Loucy (cell line): ENCODE data around the gene LKAAEAR1.

Experiments used
- H2AFZ ChIP-seq: fragments of 200-600 bp; sonication (generic); 2 replicates; pipeline ENCODE4 v1.6.0; 2016; ENCODE audit warnings: antibody characterized with exemption, mild to moderate bottlenecking, low read length, moderate library complexity
- H3F3A ChIP-seq: fragments of 200-600 bp; 2 replicates; pipeline ENCODE4 v1.6.0; 2016; ENCODE audit warnings: antibody characterized with exemption, low read depth, mild to moderate bottlenecking
- H3K27me3 ChIP-seq: fragments of 200-600 bp; sonication (generic); 2 replicates; pipeline ENCODE4 v1.6.1; 2014; ENCODE audit warnings: low read length, mild to moderate bottlenecking; ENCODE audit not compliant: insufficient read depth, poor library complexity, severe bottlenecking
- H3K36me3 ChIP-seq: fragments of 200-600 bp; sonication (generic); 2 replicates; pipeline ENCODE4 v1.6.1; 2016; ENCODE audit warnings: low read length; ENCODE audit not compliant: insufficient read depth
- H3K4me1 ChIP-seq: fragments of 200-600 bp; sonication (generic); 2 replicates; pipeline ENCODE4 v1.5.1; 2014; ENCODE audit warnings: low read length, mild to moderate bottlenecking; ENCODE audit not compliant: insufficient read depth, poor library complexity, severe bottlenecking
- H3K4me2 ChIP-seq: fragments of 200-600 bp; sonication (generic); 2 replicates; pipeline ENCODE4 v1.6.0; 2014; ENCODE audit warnings: antibody characterized with exemption, low read length, low read depth, mild to moderate bottlenecking; ENCODE audit not compliant: poor library complexity, severe bottlenecking
- H3K4me3 ChIP-seq: fragments of 200-600 bp; sonication (generic); 2 replicates; pipeline ENCODE4 v1.5.1; 2014; ENCODE audit warnings: low read length, mild to moderate bottlenecking, mixed read lengths; ENCODE audit not compliant: poor library complexity, severe bottlenecking
- H3K79me2 ChIP-seq: fragments of 200-600 bp; sonication (generic); 2 replicates; pipeline ENCODE4 v1.6.1; 2014; ENCODE audit warnings: low read length; ENCODE audit not compliant: insufficient read depth
- H3K9ac ChIP-seq: fragments of 200-600 bp; sonication (generic); 2 replicates; pipeline ENCODE4 v1.6.0; 2014; ENCODE audit warnings: mild to moderate bottlenecking, low read depth, low read length, moderate library complexity; ENCODE audit not compliant: poor library complexity, severe bottlenecking
- H3K9me2 ChIP-seq: fragments of 200-600 bp; sonication (generic); replicated peaks from 2 replicates; pipeline ENCODE4 v1.6.1; 2016; ENCODE audit warnings: low read depth, low read length, mixed read lengths
- H3K9me3 ChIP-seq: fragments of 200-600 bp; sonication (generic); 2 replicates; pipeline ENCODE4 v1.6.1; 2014; ENCODE audit warnings: mild to moderate bottlenecking, antibody characterized with exemption, low read length, low read depth; ENCODE audit not compliant: insufficient read depth
- H4K20me1 ChIP-seq: fragments of 200-600 bp; sonication (generic); 2 replicates; pipeline ENCODE4 v1.6.0; 2014; ENCODE audit warnings: antibody characterized with exemption, low read length, mild to moderate bottlenecking; ENCODE audit not compliant: insufficient read depth, poor library complexity, severe bottlenecking
- CTCF ChIP-seq: fragments of 200-600 bp; sonication (generic); conservative IDR thresholded peaks from 2 replicates; pipeline ENCODE4 v1.5.1; 2014; ENCODE audit warnings: mild to moderate bottlenecking, antibody characterized with exemption, low read length
- EZH2phosphoT487 ChIP-seq: fragments of 200-600 bp; IDR thresholded peaks from 2 replicates; pipeline ENCODE4 v1.6.1; 2018; ENCODE audit warnings: antibody characterized with exemption, mild to moderate bottlenecking, moderate library complexity, borderline replicate concordance

LKAAEAR1 gene

GRCh38 chr20:64049060-64049877, 34.9 kb downstream of the LKAAEAR1 start, which contains the start of gene SOX18:
SOX18 (minus strand) TSS chr20:64049639; CDS start chr20:64049516, 123 bp downstream.
- H3K79me2 ChIP-seq: no peaks in the 10 kb centered on the region
- no peaks in the 10 kb centered on the region for H3K9me3 ChIP-seq
- no peaks in the 10 kb centered on the region for H3K36me3 ChIP-seq
- TF ChIP-seq CTCF (no peak), EZH2phosphoT487 (no peak)
- no peaks in the 10 kb centered on the region for H4K20me1 ChIP-seq
- H3K27me3 ChIP-seq: no peaks in the 10 kb centered on the region
- no peak within 1 kb of the TSS for H3K9ac ChIP-seq
- no peak within 1 kb of the TSS for H3K4me3 ChIP-seq
- peaks cover 8% of the 10 kb centered on the region for H3K4me1 ChIP-seq
- no peaks in the 10 kb centered on the region for H3K9me2 ChIP-seq
- no peak within 1 kb of the TSS for H2AFZ ChIP-seq
- H3K4me2 ChIP-seq: no peak within 1 kb of the TSS
- H3F3A ChIP-seq: no peaks in the 10 kb centered on the region

- TF ChIP-seq EZH2phosphoT487: no peak
- TF ChIP-seq CTCF: no peak
- no peak overlapping the region for H3K9ac ChIP-seq
- no peak overlapping the region for H3K4me2 ChIP-seq
- H3K36me3 ChIP-seq: no peaks in the 10 kb centered on the region
- no peaks in the 10 kb centered on the region for H3K27me3 ChIP-seq
- no peaks in the 10 kb centered on the region for H3K9me3 ChIP-seq
- no peaks in the 10 kb centered on the region for H3K9me2 ChIP-seq
- H4K20me1 ChIP-seq: no peaks in the 10 kb centered on the region
- H3K79me2 ChIP-seq: no peaks in the 10 kb centered on the region
- no peak overlapping the region for H2AFZ ChIP-seq
- no peak overlapping the region for H3K4me3 ChIP-seq
- H3F3A ChIP-seq: no peaks in the 10 kb centered on the region
- peaks cover 1% of the 10 kb centered on the region for H3K4me1 ChIP-seq
Measured at GRCh38 chr20:64048402-64049044, 35.7 kb downstream of the LKAAEAR1 start.

DNA sequence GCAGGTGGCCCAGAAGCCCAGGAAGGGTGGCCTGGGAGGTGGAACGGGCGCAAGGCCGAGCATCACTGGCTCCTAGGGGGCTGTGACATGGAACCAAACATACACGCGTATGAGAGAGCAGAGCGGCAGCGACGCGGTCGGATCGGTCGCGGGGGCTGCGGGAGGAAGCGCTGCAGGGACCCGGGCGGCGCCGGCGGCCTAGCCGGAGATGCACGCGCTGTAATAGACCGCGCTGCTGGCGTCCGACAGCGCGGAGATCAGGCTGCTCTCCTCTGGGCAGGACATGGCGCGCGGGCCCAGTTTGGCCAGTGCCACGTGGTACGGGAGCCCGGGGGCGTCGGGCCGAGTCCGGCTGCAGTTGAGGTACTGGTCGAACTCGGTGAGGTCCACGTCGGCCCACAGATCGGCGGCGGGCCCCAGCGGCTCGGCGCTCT, 36.2 kb downstream of the LKAAEAR1 start:
- no peak for TF ChIP-seq EZH2phosphoT487
- Histone ChIP-seq H4K20me1 (no peaks in the 10 kb centered on the region), H3K9ac (no peak overlapping the region), H2AFZ (no peak overlapping the region), H3F3A (no peaks in the 10 kb centered on the region), H3K79me2 (no peaks in the 10 kb centered on the region), H3K4me3 (no peak overlapping the region), H3K4me1 (no peaks in the 10 kb centered on the region), H3K9me3 (no peaks in the 10 kb centered on the region), H3K9me2 (no peaks in the 10 kb centered on the region), H3K4me2 (no peak overlapping the region), H3K27me3 (no peaks in the 10 kb centered on the region), H3K36me3 (no peaks in the 10 kb centered on the region)
